ENCODE measurements around the gene ATG9A. TPM values are rescaled to one million over a fixed set of nuclear protein-coding genes. Genes with fewer than 3 reads are reported as not detected.
A peak's percentile ranks its signal among the peaks of the same experiment; 100 is the strongest.
"Not testable (repeated sequence)": the region's sequence is repeated elsewhere in the genome, so short reads cannot be mapped to it uniquely, and the experiment has no call there.

ATG9A gene
- total RNA-seq, 3 donors from 2014 or later: 29.7 to 31.4 (median 31.4) TPM

GRCh38 chr2:219209236-219210195, 19.9 kb downstream of the ATG9A start:
- H3K4me3 Mint-ChIP-seq: no peak overlapping the region
- H3K27me3 Mint-ChIP-seq (ENCODE audit: low read depth): no peaks in the 10 kb centered on the region

GRCh38 chr2:219207884-219208740, 21.3 kb downstream of the ATG9A start:
- ATAC-seq (no peak), DNase-seq (no peak)
- Mint-ChIP-seq H3K36me3 (ENCODE audit: insufficient read depth) (peaks cover 7% of the 10 kb centered on the region), H3K27me3 (ENCODE audit: low read depth) (no peaks in the 10 kb centered on the region), H3K4me1 (ENCODE audit: low read depth) (peaks cover 32% of the 10 kb centered on the region), H3K9me3 (no peaks in the 10 kb centered on the region), H3K4me3 (peak overlapping the region; percentile 84)

More at GRCh38 chr2:219209236-219210195, 19.9 kb downstream of the ATG9A start:
- no peak for DNase-seq
- peaks cover 32% of the 10 kb centered on the region for H3K4me1 Mint-ChIP-seq (ENCODE audit: low read depth)
- H3K9me3 Mint-ChIP-seq: no peaks in the 10 kb centered on the region
- ATAC-seq: no peak
- peaks cover 13% of the 10 kb centered on the region for H3K36me3 Mint-ChIP-seq (ENCODE audit: insufficient read depth)

- DNase-seq: no peak
- H3K27me3 Mint-ChIP-seq (ENCODE audit: low read depth): no peaks in the 10 kb centered on the region
- H3K4me3 Mint-ChIP-seq: peak overlapping the region; percentile 84
- ATAC-seq: peak in 1 of 2 donors; percentile 1
- H3K9me3 Mint-ChIP-seq: no peaks in the 10 kb centered on the region
- peaks cover 7% of the 10 kb centered on the region for H3K36me3 Mint-ChIP-seq (ENCODE audit: insufficient read depth)
- peaks cover 32% of the 10 kb centered on the region for H3K4me1 Mint-ChIP-seq (ENCODE audit: low read depth)
These were observed 22.1 kb downstream of the ATG9A start for GRCh38 chr2:219207134-219207883.

GRCh38 chr2:219206328-219207133, 22.9 kb downstream of the ATG9A start, which contains the start of gene ZFAND2B:
Gene ZFAND2B, plus strand, starts transcription at chr2:219206782. Its CDS starts 206 bp downstream, at chr2:219206988.
- H3K9me3 Mint-ChIP-seq: no peaks in the 10 kb centered on the region
- peak within 1 kb of the TSS; percentile 84 for H3K4me3 Mint-ChIP-seq
- peaks cover 4% of the 10 kb centered on the region for H3K36me3 Mint-ChIP-seq (ENCODE audit: insufficient read depth)
- ATAC-seq (peak; percentile 97 to 98), DNase-seq (peak; percentile 94)
- H3K27me3 Mint-ChIP-seq (ENCODE audit: low read depth): no peaks in the 10 kb centered on the region
- H3K4me1 Mint-ChIP-seq (ENCODE audit: low read depth): peaks cover 32% of the 10 kb centered on the region

- Mint-ChIP-seq H3K9me3 (no peaks in the 10 kb centered on the region), H3K4me1 (ENCODE audit: low read depth) (peaks cover 26% of the 10 kb centered on the region), H3K36me3 (ENCODE audit: insufficient read depth) (peaks cover 3% of the 10 kb centered on the region), H3K4me3 (peak overlapping the region; percentile 84), H3K27me3 (ENCODE audit: low read depth) (no peaks in the 10 kb centered on the region)
- no peak for ATAC-seq
- DNase-seq: no peak
These were observed 23.5 kb downstream of the ATG9A start for GRCh38 chr2:219205981-219206327.

- H3K4me1 Mint-ChIP-seq (ENCODE audit: low read depth): peaks cover 30% of the 10 kb centered on the region
- peaks cover 3% of the 10 kb centered on the region for H3K36me3 Mint-ChIP-seq (ENCODE audit: insufficient read depth)
- ATAC-seq: no peak
- no peak for DNase-seq
- no peaks in the 10 kb centered on the region for H3K9me3 Mint-ChIP-seq
- peak overlapping the region; percentile 29 for H3K4me3 Mint-ChIP-seq
- H3K27me3 Mint-ChIP-seq (ENCODE audit: low read depth): no peaks in the 10 kb centered on the region
These were observed 24.3 kb downstream of the ATG9A start for GRCh38 chr2:219205165-219205538.

GRCh38 chr2:219204425-219205164, 24.8 kb downstream of the ATG9A start:
- no peak overlapping the region for H3K4me3 Mint-ChIP-seq
- no peaks in the 10 kb centered on the region for H3K27me3 Mint-ChIP-seq (ENCODE audit: low read depth)
- H3K9me3 Mint-ChIP-seq: no peaks in the 10 kb centered on the region
- H3K4me1 Mint-ChIP-seq (ENCODE audit: low read depth): peaks cover 30% of the 10 kb centered on the region
- ATAC-seq (no peak), DNase-seq (no peak)
- peaks cover 3% of the 10 kb centered on the region for H3K36me3 Mint-ChIP-seq (ENCODE audit: insufficient read depth)

GRCh38 chr2:219201331-219201730, 28.1 kb downstream of the ATG9A start:
- H3K9me3 Mint-ChIP-seq; H3K27me3 Mint-ChIP-seq (ENCODE audit: low read depth); H3K36me3 Mint-ChIP-seq (ENCODE audit: insufficient read depth); DNase-seq; H3K4me3 Mint-ChIP-seq; ATAC-seq: not testable (repeated sequence)
- peaks cover 15% of the 10 kb centered on the region for H3K4me1 Mint-ChIP-seq (ENCODE audit: low read depth)

- peaks cover 12% of the 10 kb centered on the region for H3K4me1 Mint-ChIP-seq (ENCODE audit: low read depth)
- peak in 1 of 2 donors; percentile 18 for ATAC-seq
- not testable (repeated sequence) for H3K27me3 Mint-ChIP-seq (ENCODE audit: low read depth); H3K36me3 Mint-ChIP-seq (ENCODE audit: insufficient read depth); H3K9me3 Mint-ChIP-seq; DNase-seq
- H3K4me3 Mint-ChIP-seq: peak overlapping the region; percentile 73
These were observed 28.7 kb downstream of the ATG9A start for GRCh38 chr2:219200502-219201326.

GRCh38 chr2:219199470-219200211, 29.8 kb downstream of the ATG9A start:
- H3K36me3 Mint-ChIP-seq (ENCODE audit: insufficient read depth): no peaks in the 10 kb centered on the region
- no peak for ATAC-seq
- H3K4me3 Mint-ChIP-seq: no peak overlapping the region
- H3K4me1 Mint-ChIP-seq (ENCODE audit: low read depth): peaks cover 12% of the 10 kb centered on the region
- no peaks in the 10 kb centered on the region for H3K9me3 Mint-ChIP-seq
- H3K27me3 Mint-ChIP-seq (ENCODE audit: low read depth): no peaks in the 10 kb centered on the region
- DNase-seq: no peak

- H3K9me3 Mint-ChIP-seq: no peaks in the 10 kb centered on the region
- H3K4me1 Mint-ChIP-seq (ENCODE audit: low read depth): peaks cover 12% of the 10 kb centered on the region
- no peak for DNase-seq
- no peaks in the 10 kb centered on the region for H3K36me3 Mint-ChIP-seq (ENCODE audit: insufficient read depth)
- ATAC-seq: no peak
- H3K4me3 Mint-ChIP-seq: no peak overlapping the region
- H3K27me3 Mint-ChIP-seq (ENCODE audit: low read depth): no peaks in the 10 kb centered on the region
These were observed 30.5 kb downstream of the ATG9A start for GRCh38 chr2:219198974-219199373.

GRCh38 chr2:219197388-219197787, 32.0 kb downstream of the ATG9A start:
- no peak for ATAC-seq
- H3K9me3 Mint-ChIP-seq: no peaks in the 10 kb centered on the region
- H3K4me3 Mint-ChIP-seq: no peak overlapping the region
- no peaks in the 10 kb centered on the region for H3K27me3 Mint-ChIP-seq (ENCODE audit: low read depth)
- no peak for DNase-seq
- peaks cover 12% of the 10 kb centered on the region for H3K4me1 Mint-ChIP-seq (ENCODE audit: low read depth)
- no peaks in the 10 kb centered on the region for H3K36me3 Mint-ChIP-seq (ENCODE audit: insufficient read depth)

Measured in activated T-cell treated with anti-CD3 and anti-CD28 coated beads, Interleukin-2, amount 50 U/mL, for 4 hours (primary cell).